Measurements from ENCODE around the gene STX8. TPM values are rescaled to one million over a fixed set of nuclear protein-coding genes. Genes with fewer than 3 reads are reported as not detected.

The STX8 gene
- total and polyA plus RNA-seq, 9 of the 15 experiments (the other 6 are each of a cell fraction or from before 2014, with no cell fraction given), result 14.6 to 42.5 (median 22.1) TPM

- intact Hi-C loops (cut with micrococcal nuclease), result no loop called here
- Histone ChIP-seq H3K4me3 (no peak overlapping the region), H3K79me2 (ENCODE audit: control insufficient read depth, insufficient read depth, low read length) (no peaks in the 10 kb centered on the region), H3K27ac (ENCODE audit: extremely low read depth, low read depth, low read length) (no peak overlapping the region), H2AFZ (ENCODE audit: low read depth, low read length) (no peak overlapping the region), H3K36me3 (ENCODE audit: control insufficient read depth, insufficient read depth, low read length) (no peaks in the 10 kb centered on the region), H3K9me3 (replicated peaks; ENCODE audit: control insufficient read depth, insufficient read depth, low read depth, low read length) (no peaks in the 10 kb centered on the region), H3K4me2 (ENCODE audit: insufficient read depth, low read length) (no peak overlapping the region), H4K20me1 (replicated peaks; ENCODE audit: control insufficient read depth, insufficient read depth, low read length) (no peaks in the 10 kb centered on the region), H3K9ac (ENCODE audit: insufficient read depth in 1 of 2, low read depth in 2 of 2, low read length in 2 of 2) (no peak overlapping the region), H3K27me3 (ENCODE audit: control insufficient read depth in 2 of 2, insufficient read depth in 2 of 2, low read length in 2 of 2) (peaks cover 0 to 6% of the 10 kb centered on the region in 2 experiments; a peak in 1 of 5 replicates), H3K4me1 (replicated peaks in 1 of 2; ENCODE audit: control insufficient read depth in 2 of 2, insufficient read depth in 2 of 2, low read length in 2 of 2) (no peaks in the 10 kb centered on the region), H3K9me1 (ENCODE audit: control insufficient read depth, insufficient read depth, low read length) (no peaks in the 10 kb centered on the region)
- DNase-seq (ENCODE audit: extremely low read depth in 1 of 4, low spot score in 3 of 4) (no peak), ATAC-seq (no peak), FAIRE-seq (no peak)
- WGBS (ENCODE audit: insufficient coverage, low coverage, missing lambda C conversion rate), result 0% methylated on average over 12 of the region's 16 CpGs
- ChIA-PET CTCF (ENCODE audit: low intra/inter-chr PET ratio) (no interaction called here), POLR2A (no interaction called here)
- in situ Hi-C loops (cut with MboI), result no loop called here
- TF ChIP-seq MXD1 (CRISPR knock-in tag; IDR thresholded peaks at IDR 0.05; ENCODE audit: borderline replicate concordance, poor library complexity, severe bottlenecking) (no peak), MEIS2 (IDR thresholded peaks at IDR 0.05; ENCODE audit: partially characterized antibody) (no peak), CBFB (CRISPR knock-in tag; IDR thresholded peaks at IDR 0.05) (no peak), OTX1 (CRISPR knock-in tag; IDR thresholded peaks at IDR 0.05) (no peak), TEAD4 (IDR thresholded peaks at IDR 0.05; ENCODE audit: low read length) (no peak), TEAD4 (CRISPR knock-in tag; IDR thresholded peaks at IDR 0.05; ENCODE audit: borderline replicate concordance) (no peak), EP300 (IDR thresholded peaks at IDR 0.05; ENCODE audit: low read length) (no peak)
- no TSS peak for BruUV-seq (replicated peaks)
These were observed 244.1 kb downstream of the STX8 start for GRCh38 chr17:9331279-9332131.
